Erythroblast (primary cell): ENCODE data around the gene GOLGA6L7.
"Not testable (repeated sequence)": the region's sequence is repeated elsewhere in the genome, so short reads cannot be mapped to it uniquely, and the experiment has no call there.

Source experiments
- GATA1 ChIP-seq: IDR thresholded peaks from 2 replicates; pipeline ENCODE4 v1.6.1; 2011; ENCODE audit warnings: low read depth, mild to moderate bottlenecking, control low read depth, low read length, moderate library complexity
- POLR2A ChIP-seq: IDR thresholded peaks from 2 replicates; pipeline ENCODE4 v1.6.1; 2011; ENCODE audit warnings: mild to moderate bottlenecking, low read length

- not testable (repeated sequence) for TF ChIP-seq POLR2A, GATA1
These were observed 5.2 kb upstream of the GOLGA6L7 start for GRCh38 chr15:28853654-28854053.
